ENCODE measurements around the gene LCE7A.

LCE7A gene

DNA sequence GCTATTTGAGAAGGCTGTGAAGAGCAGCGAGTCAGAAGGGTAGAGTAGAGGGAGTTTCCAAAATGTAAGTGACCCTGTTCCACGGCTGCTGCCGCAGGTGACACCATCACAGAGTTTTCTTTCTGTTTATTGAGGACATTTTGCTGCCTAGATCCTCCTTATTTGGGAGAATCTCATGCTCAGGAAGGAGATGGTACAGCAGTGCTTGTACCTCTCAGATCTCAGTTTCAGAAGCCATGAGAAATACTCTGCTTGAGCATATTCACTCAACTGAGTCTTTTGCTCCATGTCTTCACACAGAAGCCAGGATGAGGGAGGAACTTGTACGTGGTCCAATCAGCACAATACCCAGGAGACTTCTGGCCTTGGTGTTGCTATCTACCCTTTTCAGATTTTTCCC is 1.6 kb downstream of the LCE7A start:
- WGBS (ENCODE audit: extremely low coverage, insufficient coverage, low lambda C conversion rate) = no CpG with 5 or more reads among the region's 4 CpGs
- no peak overlapping the region for H2BK15ac ChIP-seq (replicated peaks; ENCODE audit: low read depth)
- H4K8ac ChIP-seq (ENCODE audit: low read depth, low read length) = no peak overlapping the region
- H3K23ac ChIP-seq (ENCODE audit: low read length) = no peak overlapping the region
- H3K4me1 ChIP-seq (ENCODE audit: control insufficient read depth, low read depth, low read length) = no peaks in the 10 kb centered on the region
- no peaks in the 10 kb centered on the region for H3K27me3 ChIP-seq (ENCODE audit: insufficient read depth, low read length, poor library complexity)
- H3K9ac ChIP-seq (ENCODE audit: low read length) = no peak overlapping the region
- H3K79me2 ChIP-seq (ENCODE audit: control insufficient read depth, insufficient read depth, low read length) = no peaks in the 10 kb centered on the region
- H3K27ac ChIP-seq (ENCODE audit: low read depth, low read length) = no peak overlapping the region
- H3K4me2 ChIP-seq (ENCODE audit: low read length) = no peak overlapping the region
- H3K36me3 ChIP-seq (ENCODE audit: control insufficient read depth, insufficient read depth, low read length) = no peaks in the 10 kb centered on the region
- H3K4me3 ChIP-seq (ENCODE audit: low read length) = no peak overlapping the region
- H2BK120ac ChIP-seq (ENCODE audit: low read depth, low read length) = no peak overlapping the region
- no peak for DNase-seq
- H2AK5ac ChIP-seq (ENCODE audit: low read length) = no peak overlapping the region
- H3K4ac ChIP-seq (ENCODE audit: low read depth, low read length) = no peak overlapping the region
- no peak overlapping the region for H3K56ac ChIP-seq (ENCODE audit: low read length)
- H2BK5ac ChIP-seq (ENCODE audit: low read length) = no peak overlapping the region
- no peak overlapping the region for H4K5ac ChIP-seq (ENCODE audit: low read length)
- no peaks in the 10 kb centered on the region for H3K79me1 ChIP-seq (ENCODE audit: low read length)
- H3K18ac ChIP-seq (ENCODE audit: low read length) = no peak overlapping the region

DNA sequence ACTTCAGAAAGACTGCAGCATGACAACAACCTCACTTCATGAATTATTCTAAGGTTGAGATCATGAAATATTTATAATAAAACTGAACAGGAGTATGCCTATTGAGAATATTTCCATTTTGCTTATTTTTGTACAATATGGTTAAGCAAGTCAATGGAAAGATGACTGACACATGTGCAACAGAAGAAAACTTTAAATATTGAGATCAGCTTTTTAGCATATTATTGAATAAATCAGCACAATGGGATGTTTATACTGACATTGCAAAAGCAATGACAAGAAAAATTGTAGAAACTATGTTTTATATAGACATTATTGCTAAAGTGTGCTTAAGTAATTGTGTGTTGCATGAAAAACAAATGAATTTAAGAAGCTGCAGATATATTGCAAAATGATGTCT is 4.6 kb downstream of the LCE7A start:
- H3K4me3 ChIP-seq (ENCODE audit: low read length) = no peak overlapping the region
- H3K4ac ChIP-seq (ENCODE audit: low read depth, low read length) = no peak overlapping the region
- DNase-seq = no peak
- no peaks in the 10 kb centered on the region for H3K4me1 ChIP-seq (ENCODE audit: control insufficient read depth, low read depth, low read length)
- H3K79me1 ChIP-seq (ENCODE audit: low read length) = no peaks in the 10 kb centered on the region
- H3K27ac ChIP-seq (ENCODE audit: low read depth, low read length) = no peak overlapping the region
- no peak overlapping the region for H3K9ac ChIP-seq (ENCODE audit: low read length)
- H4K5ac ChIP-seq (ENCODE audit: low read length) = no peak overlapping the region
- no peak overlapping the region for H3K18ac ChIP-seq (ENCODE audit: low read length)
- no peak overlapping the region for H3K23ac ChIP-seq (ENCODE audit: low read length)
- no peaks in the 10 kb centered on the region for H3K79me2 ChIP-seq (ENCODE audit: control insufficient read depth, insufficient read depth, low read length)
- H3K27me3 ChIP-seq (ENCODE audit: insufficient read depth, low read length, poor library complexity) = no peaks in the 10 kb centered on the region
- no peak overlapping the region for H2BK120ac ChIP-seq (ENCODE audit: low read depth, low read length)
- no peak overlapping the region for H2AK5ac ChIP-seq (ENCODE audit: low read length)
- no peak overlapping the region for H4K8ac ChIP-seq (ENCODE audit: low read depth, low read length)
- H3K56ac ChIP-seq (ENCODE audit: low read length) = no peak overlapping the region
- no peak overlapping the region for H3K4me2 ChIP-seq (ENCODE audit: low read length)
- no peak overlapping the region for H2BK5ac ChIP-seq (ENCODE audit: low read length)
- H2BK15ac ChIP-seq (replicated peaks; ENCODE audit: low read depth) = no peak overlapping the region
- H3K36me3 ChIP-seq (ENCODE audit: control insufficient read depth, insufficient read depth, low read length) = no peaks in the 10 kb centered on the region

DNA sequence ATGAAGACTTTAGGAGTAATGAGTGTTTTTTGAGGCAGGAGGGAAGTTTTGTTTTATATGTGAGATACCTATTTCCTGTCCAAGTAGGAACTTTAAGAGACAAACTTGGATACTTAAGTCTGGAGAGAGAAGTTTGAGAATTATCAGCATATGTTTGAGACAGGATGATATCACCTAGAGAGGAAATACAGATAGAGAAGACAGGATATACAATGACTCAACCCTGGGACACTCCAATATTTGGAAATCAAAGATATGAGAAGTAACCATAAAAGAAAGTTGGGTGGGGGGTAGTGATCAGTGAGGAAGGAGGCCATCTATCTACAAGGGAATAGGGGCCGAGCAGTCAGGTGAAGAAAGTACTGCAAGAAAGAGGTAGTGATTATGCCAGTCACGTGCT is 6.5 kb downstream of the LCE7A start:
- no peak overlapping the region for H2BK120ac ChIP-seq (ENCODE audit: low read depth, low read length)
- no peak for DNase-seq
- H3K23ac ChIP-seq (ENCODE audit: low read length) = no peak overlapping the region
- H3K4me3 ChIP-seq (ENCODE audit: low read length) = no peak overlapping the region
- H3K56ac ChIP-seq (ENCODE audit: low read length) = no peak overlapping the region
- WGBS (ENCODE audit: extremely low coverage, insufficient coverage, low lambda C conversion rate) = no CpG with 5 or more reads among the region's 2 CpGs
- no peak overlapping the region for H3K27ac ChIP-seq (ENCODE audit: low read depth, low read length)
- H3K4ac ChIP-seq (ENCODE audit: low read depth, low read length) = no peak overlapping the region
- H3K36me3 ChIP-seq (ENCODE audit: control insufficient read depth, insufficient read depth, low read length) = no peaks in the 10 kb centered on the region
- no peaks in the 10 kb centered on the region for H3K4me1 ChIP-seq (ENCODE audit: control insufficient read depth, low read depth, low read length)
- H2AK5ac ChIP-seq (ENCODE audit: low read length) = no peak overlapping the region
- H3K79me1 ChIP-seq (ENCODE audit: low read length) = no peaks in the 10 kb centered on the region
- no peaks in the 10 kb centered on the region for H3K27me3 ChIP-seq (ENCODE audit: insufficient read depth, low read length, poor library complexity)
- no peak overlapping the region for H4K5ac ChIP-seq (ENCODE audit: low read length)
- no peaks in the 10 kb centered on the region for H3K79me2 ChIP-seq (ENCODE audit: control insufficient read depth, insufficient read depth, low read length)
- no peak overlapping the region for H3K9ac ChIP-seq (ENCODE audit: low read length)
- H3K18ac ChIP-seq (ENCODE audit: low read length) = no peak overlapping the region
- no peak overlapping the region for H4K8ac ChIP-seq (ENCODE audit: low read depth, low read length)
- H2BK15ac ChIP-seq (replicated peaks; ENCODE audit: low read depth) = no peak overlapping the region
- no peak overlapping the region for H2BK5ac ChIP-seq (ENCODE audit: low read length)
- no peak overlapping the region for H3K4me2 ChIP-seq (ENCODE audit: low read length)

DNA sequence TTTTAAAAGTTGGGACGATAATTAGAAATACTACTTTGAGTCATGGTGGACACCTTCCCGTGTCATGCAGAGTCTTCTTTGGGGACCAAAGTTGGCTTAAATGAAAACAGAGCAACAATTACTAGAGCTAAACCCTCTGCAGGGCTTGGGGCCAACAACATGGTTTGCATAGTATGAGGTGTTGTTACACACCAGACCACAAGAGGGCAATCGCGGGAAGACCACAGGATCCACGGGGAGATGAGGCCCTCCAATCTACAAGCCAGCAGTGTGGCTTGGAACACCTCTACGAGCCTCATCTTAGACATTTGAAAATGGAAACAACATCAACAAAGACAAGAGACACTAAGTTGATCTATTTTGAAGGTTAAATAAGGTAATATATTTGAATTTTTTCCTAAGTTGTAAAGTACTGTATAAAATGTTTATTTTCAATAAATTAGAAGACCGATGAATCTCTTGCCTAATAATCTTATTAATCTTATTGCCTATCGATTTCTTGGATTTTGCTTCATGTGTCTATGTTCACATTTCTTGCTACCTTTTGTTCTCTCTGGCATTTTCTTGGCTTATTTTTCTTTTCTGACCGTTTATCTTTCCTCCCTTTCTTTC is 10.1 kb downstream of the LCE7A start:
- no CpG with 5 or more reads among the region's 9 CpGs for WGBS (ENCODE audit: extremely low coverage, insufficient coverage, low lambda C conversion rate)
- Histone ChIP-seq H4K8ac (ENCODE audit: low read depth, low read length) (no peak overlapping the region), H3K36me3 (ENCODE audit: control insufficient read depth, insufficient read depth, low read length) (no peaks in the 10 kb centered on the region), H3K79me1 (ENCODE audit: low read length) (no peaks in the 10 kb centered on the region), H3K23ac (ENCODE audit: low read length) (no peak overlapping the region), H2BK120ac (ENCODE audit: low read depth, low read length) (no peak overlapping the region), H3K27ac (ENCODE audit: low read depth, low read length) (no peak overlapping the region), H3K4ac (ENCODE audit: low read depth, low read length) (no peak overlapping the region), H2BK5ac (ENCODE audit: low read length) (no peak overlapping the region), H3K4me1 (ENCODE audit: control insufficient read depth, low read depth, low read length) (no peaks in the 10 kb centered on the region), H3K18ac (ENCODE audit: low read length) (no peak overlapping the region), H4K5ac (ENCODE audit: low read length) (no peak overlapping the region), H3K79me2 (ENCODE audit: control insufficient read depth, insufficient read depth, low read length) (no peaks in the 10 kb centered on the region), H2BK15ac (replicated peaks; ENCODE audit: low read depth) (no peak overlapping the region), H3K4me3 (ENCODE audit: low read length) (no peak overlapping the region), H3K27me3 (ENCODE audit: insufficient read depth, low read length, poor library complexity) (no peaks in the 10 kb centered on the region), H3K4me2 (ENCODE audit: low read length) (no peak overlapping the region), H3K56ac (ENCODE audit: low read length) (no peak overlapping the region), H2AK5ac (ENCODE audit: low read length) (no peak overlapping the region), H3K9ac (ENCODE audit: low read length) (no peak overlapping the region)
- DNase-seq = peak; percentile 79

DNA sequence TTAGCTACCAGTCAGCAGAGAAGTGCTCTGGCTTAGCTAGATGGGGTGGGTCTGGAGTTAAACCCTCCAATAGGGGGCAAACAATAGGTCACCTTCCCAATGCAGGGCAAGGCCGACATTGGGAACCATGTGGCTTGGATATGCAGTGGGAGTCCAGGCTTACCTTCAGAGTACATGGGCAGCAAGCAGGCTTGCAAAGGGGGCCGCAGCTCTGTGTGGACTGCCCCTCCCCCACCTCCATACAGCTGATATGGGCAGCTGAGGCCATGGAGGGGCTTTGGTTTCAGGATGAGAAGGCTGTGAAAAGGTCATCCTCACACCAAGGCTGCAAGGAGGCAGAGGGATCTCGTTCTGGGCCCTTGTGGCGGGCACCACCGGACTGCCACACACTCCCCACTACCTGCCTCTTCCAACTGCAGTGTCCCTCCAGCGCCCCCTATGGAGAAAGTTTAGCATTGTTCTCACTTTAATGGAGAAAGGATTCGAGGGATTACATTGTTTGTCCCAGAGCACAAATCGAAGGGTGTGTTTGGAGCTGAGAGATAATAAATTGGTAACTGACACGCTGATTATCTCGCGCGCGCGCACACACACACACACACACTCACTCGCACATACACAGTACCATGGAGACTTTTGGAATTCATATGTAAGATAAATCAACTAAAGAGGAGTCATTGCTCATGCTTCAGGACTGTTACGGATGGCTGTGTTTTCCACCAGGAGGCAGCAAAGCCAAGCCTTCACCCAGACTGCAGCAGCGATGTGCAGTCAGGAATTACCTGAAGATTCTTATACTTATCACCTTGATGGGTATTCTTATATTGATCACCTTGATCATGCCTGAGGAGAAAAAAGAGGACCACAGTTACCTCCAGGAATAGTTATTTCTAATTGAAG is 11.3 kb downstream of the LCE7A start:
- H3K36me3 ChIP-seq (ENCODE audit: control insufficient read depth, insufficient read depth, low read length) = no peaks in the 10 kb centered on the region

More for the DNA sequence above, 11.3 kb downstream of the LCE7A start:
- no peak overlapping the region for H2BK5ac ChIP-seq (ENCODE audit: low read length)
- no peak overlapping the region for H3K18ac ChIP-seq (ENCODE audit: low read length)
- H3K4ac ChIP-seq (ENCODE audit: low read depth, low read length) = no peak overlapping the region
- H4K8ac ChIP-seq (ENCODE audit: low read depth, low read length) = no peak overlapping the region
- H2BK120ac ChIP-seq (ENCODE audit: low read depth, low read length) = no peak overlapping the region
- H4K5ac ChIP-seq (ENCODE audit: low read length) = no peak overlapping the region
- H3K23ac ChIP-seq (ENCODE audit: low read length) = no peak overlapping the region
- no peak overlapping the region for H3K27ac ChIP-seq (ENCODE audit: low read depth, low read length)
- no peaks in the 10 kb centered on the region for H3K79me1 ChIP-seq (ENCODE audit: low read length)
- H3K9ac ChIP-seq (ENCODE audit: low read length) = no peak overlapping the region
- no peak overlapping the region for H2AK5ac ChIP-seq (ENCODE audit: low read length)
- H2BK15ac ChIP-seq (replicated peaks; ENCODE audit: low read depth) = no peak overlapping the region
- H3K79me2 ChIP-seq (ENCODE audit: control insufficient read depth, insufficient read depth, low read length) = no peaks in the 10 kb centered on the region
- DNase-seq = peak; percentile 82
- H3K27me3 ChIP-seq (ENCODE audit: insufficient read depth, low read length, poor library complexity) = no peaks in the 10 kb centered on the region
- H3K4me1 ChIP-seq (ENCODE audit: control insufficient read depth, low read depth, low read length) = no peaks in the 10 kb centered on the region
- H3K56ac ChIP-seq (ENCODE audit: low read length) = peak overlapping the region; percentile 50
- H3K4me2 ChIP-seq (ENCODE audit: low read length) = no peak overlapping the region
- no peak overlapping the region for H3K4me3 ChIP-seq (ENCODE audit: low read length)
- no CpG with 5 or more reads among the region's 17 CpGs for WGBS (ENCODE audit: extremely low coverage, insufficient coverage, low lambda C conversion rate)

All from mesendoderm (in vitro differentiated cells).